Uterus (tissue), 2 donors: ENCODE data around the gene SMIM8.

Experiments
- CTCF ChIP-seq, 4 experiments: fragments of 200-600 bp in 2 of 4; fragments of 450-650 bp in 2 of 4; sonication (generic) in 2 of 4; IDR thresholded peaks; one replicate each; pipeline ENCODE4 v1.5.1; 2016 to 2019; ENCODE audit warnings: antibody characterized with exemption in 4 of 4, mild to moderate bottlenecking in 2 of 4, moderate library complexity in 1 of 4
- POLR2A ChIP-seq, 2 donors: fragments of 450-650 bp; IDR thresholded peaks; one replicate each; pipeline ENCODE4 v1.6.1; 2016; ENCODE audit warnings: antibody characterized with exemption in 2 of 2, mild to moderate bottlenecking in 1 of 2, moderate library complexity in 1 of 2

DNA sequence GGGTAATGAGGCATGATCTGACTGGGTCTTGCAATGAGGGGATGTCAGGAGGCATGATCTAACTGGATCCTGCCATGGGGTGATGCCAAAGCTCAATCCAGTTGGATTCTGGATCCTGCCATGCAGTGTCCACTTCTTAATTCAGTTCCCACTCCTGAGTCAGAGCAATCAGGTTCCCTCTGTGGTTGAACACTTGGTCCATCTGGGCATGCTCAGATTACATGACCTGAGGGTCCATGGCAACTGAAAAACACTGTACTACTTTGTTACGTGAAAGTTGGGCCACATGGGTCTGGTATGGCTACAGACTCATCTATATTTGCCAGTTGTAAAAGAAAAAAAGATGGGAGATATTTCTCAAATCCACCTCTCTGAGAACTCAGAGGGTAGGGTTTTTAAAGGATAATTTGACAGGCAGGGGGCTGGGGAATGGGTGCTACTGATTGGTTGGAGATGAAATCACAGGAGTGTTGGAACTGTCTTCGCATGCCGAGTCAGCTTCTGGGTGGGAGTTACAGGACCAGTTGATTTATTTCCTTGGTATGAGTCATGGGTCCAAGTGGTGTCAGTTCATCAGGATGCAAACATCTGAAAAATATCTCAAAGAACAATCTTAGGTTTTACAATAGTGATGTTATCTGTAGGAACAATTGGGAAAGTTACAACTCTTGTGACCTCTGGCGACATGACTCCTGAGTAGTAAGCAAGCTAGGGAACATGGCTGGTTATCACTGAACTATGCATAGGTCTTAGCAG lies 43.9 kb downstream of the SMIM8 start:
- no peak for TF ChIP-seq CTCF (IDR thresholded peaks at IDR 0.05)
- no peak for TF ChIP-seq POLR2A (IDR thresholded peaks at IDR 0.05)
